A549 (cell line): Measurements from ENCODE around the gene DAZL.

ENCODE experiments used
- CBX8 ChIP-seq: fragments of 200-600 bp; sonication (generic); IDR thresholded peaks from 2 replicates; pipeline ENCODE4 v1.6.1; 2016
- CTCF ChIP-seq: fragments of >200 bp; sonication (Bioruptor Twin); formaldehyde crosslinking; IDR thresholded peaks from 3 replicates; pipeline ENCODE4 v1.5.1; 2016
- ELK1 ChIP-seq: fragments of 150-350 bp; IDR thresholded peaks from 2 replicates; pipeline ENCODE4 v1.6.1; 2014; ENCODE audit warnings: low read depth, mild to moderate bottlenecking, low read length
- EP300 ChIP-seq, 2 experiments: fragments of >200 bp; sonication (Bioruptor Twin); formaldehyde crosslinking; IDR thresholded peaks; 2 replicates in 1 of 2; 3 replicates in 1 of 2; pipeline ENCODE4 v1.6.1; 2016 to 2017
- KDM5A ChIP-seq: fragments of 200-600 bp; sonication (generic); IDR thresholded peaks from 2 replicates; pipeline ENCODE4 v1.6.1; 2016; ENCODE audit warnings: antibody characterized with exemption, mild to moderate bottlenecking
- MYC ChIP-seq: IDR thresholded peaks from 2 replicates; pipeline ENCODE4 v1.6.1; 2012; ENCODE audit warnings: mild to moderate bottlenecking, inconsistent platforms, low read length, improper control_type of control experiment, borderline replicate concordance
- NR3C1 ChIP-seq: fragments of >200 bp; sonication (Bioruptor Twin); formaldehyde crosslinking; IDR thresholded peaks from 3 replicates; pipeline ENCODE4 v1.6.1; 2017
- POLR2A ChIP-seq: IDR thresholded peaks from 2 replicates; pipeline ENCODE4 v1.6.1; 2012; ENCODE audit warnings: mild to moderate bottlenecking, low read length
- RAD21 ChIP-seq, 2 experiments: fragments of >200 bp in 1 of 2; sonication (Bioruptor Twin) in 1 of 2; formaldehyde crosslinking in 1 of 2; IDR thresholded peaks in 1 of 2; conservative IDR thresholded peaks in 1 of 2; 2 replicates in 1 of 2; 3 replicates in 1 of 2; pipeline ENCODE4 v1.6.1; 2012 to 2018; ENCODE audit warnings: inconsistent platforms in 1 of 2
- RCOR1 ChIP-seq: fragments of 150-350 bp; IDR thresholded peaks from 2 replicates; pipeline ENCODE4 v1.6.1; 2014; ENCODE audit warnings: antibody characterized with exemption, low read length, low read depth
- ZNF302 ChIP-seq: fragments of 250-450 bp; sonication (Bioruptor Pico); IDR thresholded peaks from 2 replicates; pipeline ENCODE4 v1.9.0; 2021; ENCODE audit warnings: inconsistent platforms, mild to moderate bottlenecking, moderate library complexity
- TF ChIP-seq, protein P1 (sequence below): fragments of 450-650 bp; IDR thresholded peaks from 2 replicates; pipeline ENCODE4 v1.6.1; 2014; ENCODE audit warnings: antibody characterized with exemption

- TF ChIP-seq, protein P1, sequence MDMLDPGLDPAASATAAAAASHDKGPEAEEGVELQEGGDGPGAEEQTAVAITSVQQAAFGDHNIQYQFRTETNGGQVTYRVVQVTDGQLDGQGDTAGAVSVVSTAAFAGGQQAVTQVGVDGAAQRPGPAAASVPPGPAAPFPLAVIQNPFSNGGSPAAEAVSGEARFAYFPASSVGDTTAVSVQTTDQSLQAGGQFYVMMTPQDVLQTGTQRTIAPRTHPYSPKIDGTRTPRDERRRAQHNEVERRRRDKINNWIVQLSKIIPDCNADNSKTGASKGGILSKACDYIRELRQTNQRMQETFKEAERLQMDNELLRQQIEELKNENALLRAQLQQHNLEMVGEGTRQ, result no peak
- no peak for TF ChIP-seq NR3C1
- TF ChIP-seq CTCF, result no peak
- TF ChIP-seq EP300 (IDR thresholded peaks at IDR 0.05), result no peak
- no peak for TF ChIP-seq KDM5A
- TF ChIP-seq RAD21 (conservative IDR thresholded peaks at IDR 0.05 in 1 of 2, IDR thresholded peaks at IDR 0.05 in 1 of 2), result no peak
- no peak for TF ChIP-seq ELK1
- TF ChIP-seq CBX8, result no peak
- TF ChIP-seq ZNF302, result no peak
- TF ChIP-seq MYC, result no peak
- no peak for TF ChIP-seq RCOR1
- no peak for TF ChIP-seq POLR2A
Observed at GRCh38 chr3:16604433-16604832, 790 bp downstream of the DAZL start.
